GM12872 (cell line): Measurements from ENCODE around the gene PTH2.

ENCODE experiments used
- CTCF ChIP-seq: IDR thresholded peaks from 3 replicates; pipeline ENCODE4 v1.5.1; 2011; ENCODE audit warnings: low read depth, mild to moderate bottlenecking, low read length, moderate library complexity; ENCODE audit not compliant: insufficient read depth

The PTH2 gene, protein sequence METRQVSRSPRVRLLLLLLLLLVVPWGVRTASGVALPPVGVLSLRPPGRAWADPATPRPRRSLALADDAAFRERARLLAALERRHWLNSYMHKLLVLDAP

GRCh38 chr19:49423071-49423984, at the start of gene PTH2:
Gene PTH2 (minus strand): TSS chr19:49423441. CDS start chr19:49423339, 102 bp downstream.
- TF ChIP-seq CTCF = no peak

DNA sequence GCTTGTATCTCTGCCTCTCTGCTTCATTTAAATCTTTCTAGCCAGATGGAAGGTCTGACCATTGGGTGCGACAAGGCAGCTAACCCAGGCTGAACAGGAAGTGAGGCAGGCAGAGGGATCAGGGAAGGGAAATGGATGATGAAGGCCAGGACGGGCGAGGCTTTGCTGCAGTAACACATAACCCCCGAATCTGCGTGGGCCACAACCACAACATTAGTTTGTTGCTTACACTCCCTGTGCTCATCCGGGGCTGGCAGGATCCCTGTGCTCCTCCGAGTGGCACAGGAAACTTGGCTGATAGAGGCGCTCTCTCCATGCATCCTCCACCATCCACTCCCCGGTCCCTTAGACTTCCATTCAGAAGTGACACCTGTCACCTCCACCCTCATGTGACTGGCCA, 49.7 kb upstream of the PTH2 start:
- no peak for TF ChIP-seq CTCF

DNA sequence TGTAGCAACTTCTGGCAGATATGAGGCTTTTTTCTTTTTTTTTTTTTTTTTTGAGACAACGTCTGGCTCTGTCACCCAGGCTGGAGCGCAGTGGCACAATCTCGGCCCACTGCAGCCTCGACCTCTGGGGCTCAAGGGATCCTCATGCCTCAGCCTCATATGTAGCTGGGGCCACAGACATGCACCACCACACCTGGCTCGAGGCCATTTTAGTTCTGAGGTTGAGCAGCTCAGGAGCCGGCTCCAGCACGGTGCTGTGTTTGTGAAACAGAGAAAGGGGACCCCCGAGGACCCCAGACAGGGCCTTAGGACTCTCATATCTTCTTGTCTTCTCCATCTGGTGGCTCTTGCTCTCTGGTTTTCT, 47.4 kb upstream of the PTH2 start:
- TF ChIP-seq CTCF = no peak

- peak; percentile 85 for TF ChIP-seq CTCF
These were observed 46.8 kb upstream of the PTH2 start for GRCh38 chr19:49469828-49470614.

DNA sequence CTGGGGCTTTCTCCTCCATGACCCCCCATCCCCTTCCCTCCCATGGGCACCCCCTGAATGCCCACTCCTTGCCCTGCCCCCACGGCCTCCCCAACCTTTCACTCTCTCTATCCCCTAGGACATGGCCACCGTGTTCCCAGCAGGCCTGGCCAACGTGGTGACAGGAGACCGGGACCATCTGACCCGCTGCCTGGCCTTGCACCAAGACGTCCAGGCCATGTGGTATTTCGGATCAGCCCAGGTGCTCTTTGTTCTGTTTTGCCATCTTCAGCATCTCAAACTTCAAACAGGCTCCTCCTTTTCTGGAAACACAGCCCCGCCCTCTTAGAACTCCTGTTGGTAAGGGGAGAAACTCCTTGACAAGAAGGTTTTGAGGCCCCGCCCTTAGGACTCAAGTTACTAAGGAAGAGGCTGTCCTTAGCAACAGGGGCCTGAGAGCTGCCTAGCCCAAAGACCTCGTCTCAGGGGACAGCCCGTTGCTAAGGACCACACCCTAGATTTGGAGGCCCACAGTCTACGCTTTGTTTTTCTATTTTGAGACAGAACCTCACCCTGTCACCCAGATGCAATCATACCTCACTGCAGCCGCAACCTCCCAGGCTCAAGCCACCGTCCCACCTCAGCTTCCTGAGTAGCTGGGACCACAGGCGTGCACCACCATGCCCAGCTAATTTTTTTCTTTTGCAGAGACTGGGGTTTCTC, 45.7 kb upstream of the PTH2 start:
- no peak for TF ChIP-seq CTCF

DNA sequence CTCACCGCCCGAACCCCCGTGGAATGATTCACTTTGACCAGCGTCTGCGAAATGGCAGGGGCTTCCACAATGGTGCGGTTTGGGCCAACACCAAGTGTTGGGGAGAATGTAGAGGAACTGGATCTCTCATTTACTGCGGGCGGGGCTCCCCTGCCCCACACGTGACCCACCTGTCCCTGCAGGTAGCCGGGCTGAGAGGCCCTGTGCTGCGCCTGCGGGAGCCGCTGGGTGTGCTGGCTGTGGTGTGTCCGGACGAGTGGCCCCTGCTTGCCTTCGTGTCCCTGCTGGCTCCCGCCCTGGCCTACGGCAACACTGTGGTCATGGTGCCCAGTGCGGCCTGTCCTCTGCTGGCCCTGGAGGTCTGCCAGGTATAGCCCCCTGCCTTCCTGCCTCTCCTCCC, 45.0 kb upstream of the PTH2 start:
- TF ChIP-seq CTCF = no peak

DNA sequence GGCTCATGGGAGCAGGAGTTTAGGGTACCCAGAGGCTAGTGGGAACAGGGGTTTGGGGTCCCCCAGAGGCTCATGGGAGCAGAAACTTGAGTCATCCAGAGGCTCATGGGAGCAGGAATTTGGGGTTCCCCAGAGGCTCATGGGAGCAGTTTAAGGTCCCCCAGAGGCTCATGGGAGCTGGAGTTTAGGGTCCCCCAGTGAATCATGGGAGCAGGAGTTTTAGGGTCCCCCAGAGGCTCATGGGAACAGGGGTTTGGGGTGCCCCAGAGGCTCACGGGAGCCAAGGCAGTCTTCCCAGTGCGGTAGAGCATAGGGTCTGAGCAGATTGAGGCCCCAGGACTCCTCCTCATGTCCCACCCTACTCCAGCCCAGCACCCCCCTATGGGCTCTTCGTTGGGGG, 42.1 kb upstream of the PTH2 start:
- TF ChIP-seq CTCF = no peak
